Neural cell (in vitro differentiated cells): ENCODE data around the gene WIPI1. TPM values are rescaled to one million over a fixed set of nuclear protein-coding genes. Genes with fewer than 3 reads are reported as not detected.

Experiments
- H2AFZ ChIP-seq: fragments of 200-600, 300-800 bp; sonication (generic), shearing (Covaris generic); 2 replicates; pipeline ENCODE4 v1.6.0; 2014; ENCODE audit warnings: low read depth, mild to moderate bottlenecking, antibody characterized with exemption, low read length, moderate library complexity
- H3F3A ChIP-seq: fragments of 200-600 bp; shearing (Covaris generic); 2 replicates; pipeline ENCODE4 v1.6.1; 2016; ENCODE audit warnings: mild to moderate bottlenecking, moderate library complexity, mixed read lengths, antibody characterized with exemption, low read length; ENCODE audit not compliant: insufficient read depth, poor library complexity, severe bottlenecking
- H3K27ac ChIP-seq: fragments of 200-600, 300-800 bp; sonication (generic), shearing (Covaris generic); 2 replicates; pipeline ENCODE4 v1.5.1; 2014; ENCODE audit warnings: mild to moderate bottlenecking, low read length, moderate library complexity
- H3K27me3 ChIP-seq: fragments of 300-800, 200-600 bp; sonication (generic), shearing (Covaris generic); 2 replicates; pipeline ENCODE4 v1.6.0; 2014; ENCODE audit warnings: mild to moderate bottlenecking, low read depth, low read length, moderate library complexity; ENCODE audit not compliant: insufficient read depth
- H3K36me3 ChIP-seq: fragments of 300-800, 200-600 bp; sonication (generic), shearing (Covaris generic); 2 replicates; pipeline ENCODE4 v1.5.1; 2014; ENCODE audit warnings: mild to moderate bottlenecking, antibody characterized with exemption, low read length, moderate library complexity; ENCODE audit not compliant: insufficient read depth
- H3K4me2 ChIP-seq: fragments of 300-800, 200-600 bp; sonication (generic), shearing (Covaris generic); 2 replicates; pipeline ENCODE4 v1.6.0; 2014; ENCODE audit warnings: mild to moderate bottlenecking, low read length
- H3K4me3 ChIP-seq: fragments of 300-800, 200-600 bp; sonication (generic), shearing (Covaris generic); 2 replicates; pipeline ENCODE4 v1.5.1; 2014; ENCODE audit warnings: mild to moderate bottlenecking, low read length, moderate library complexity
- H3K79me2 ChIP-seq: fragments of 200-600 bp; shearing (Covaris generic); replicated peaks from 2 replicates; pipeline ENCODE4 v1.6.0; 2014; ENCODE audit warnings: mild to moderate bottlenecking, low read length, moderate library complexity; ENCODE audit not compliant: insufficient read depth
- H3K9ac ChIP-seq: fragments of 300-800, 200-600 bp; sonication (generic), shearing (Covaris generic); 2 replicates; pipeline ENCODE4 v1.6.1; 2016; ENCODE audit warnings: mild to moderate bottlenecking, low read length, mixed read lengths
- H3K9me2 ChIP-seq: fragments of 200-600 bp; shearing (Covaris generic); 2 replicates; pipeline ENCODE4 v1.6.1; 2016; ENCODE audit warnings: mild to moderate bottlenecking, low read length, mixed read lengths; ENCODE audit not compliant: insufficient read depth
- H3K9me3 ChIP-seq: fragments of 200-600, 300-800 bp; sonication (generic), shearing (Covaris generic); 2 replicates; pipeline ENCODE4 v1.6.1; 2016; ENCODE audit warnings: mild to moderate bottlenecking, mixed run types, low read length, moderate library complexity, mixed read lengths
- H4K20me1 ChIP-seq: fragments of 200-600 bp; shearing (Covaris generic); 2 replicates; pipeline ENCODE4 v1.6.1; 2016; ENCODE audit warnings: mild to moderate bottlenecking, mixed run types; ENCODE audit not compliant: insufficient read depth
- CTCF ChIP-seq: fragments of 450-650 bp; IDR thresholded peaks from 2 replicates; pipeline ENCODE4 v1.5.1; 2014; ENCODE audit warnings: antibody characterized with exemption, mild to moderate bottlenecking, moderate library complexity; ENCODE audit not compliant: poor library complexity, severe bottlenecking
- EP300 ChIP-seq: fragments of 450-650 bp; conservative IDR thresholded peaks from 2 replicates; pipeline ENCODE4 v1.6.1; 2014; ENCODE audit warnings: antibody characterized with exemption, mild to moderate bottlenecking, moderate library complexity; ENCODE audit not compliant: poor library complexity, severe bottlenecking
- EZH2 ChIP-seq: fragments of 200-600, 300-800 bp; shearing (Covaris generic), sonication (generic); IDR thresholded peaks from 2 replicates; pipeline ENCODE4 v1.6.1; 2014; ENCODE audit warnings: antibody characterized with exemption, low read length, borderline replicate concordance, mild to moderate bottlenecking; ENCODE audit not compliant: insufficient read depth, poor library complexity, severe bottlenecking
- MXI1 ChIP-seq: fragments of 450-650 bp; conservative IDR thresholded peaks from 2 replicates; pipeline ENCODE4 v1.6.1; 2014; ENCODE audit warnings: antibody characterized with exemption, mild to moderate bottlenecking; ENCODE audit not compliant: poor library complexity, severe bottlenecking
- POLR2AphosphoS5 ChIP-seq: IDR thresholded peaks from 2 replicates; pipeline ENCODE4 v1.6.1; 2012
- RAD21 ChIP-seq: fragments of 450-650 bp; conservative IDR thresholded peaks from 2 replicates; pipeline ENCODE4 v1.6.1; 2014; ENCODE audit warnings: antibody characterized with exemption, mild to moderate bottlenecking, moderate library complexity
- REST ChIP-seq: IDR thresholded peaks from 2 replicates; pipeline ENCODE4 v1.6.1; 2012; ENCODE audit warnings: borderline replicate concordance
- SMC3 ChIP-seq: fragments of 450-650 bp; conservative IDR thresholded peaks from 2 replicates; pipeline ENCODE4 v1.6.1; 2014; ENCODE audit warnings: antibody characterized with exemption, mild to moderate bottlenecking, moderate library complexity; ENCODE audit not compliant: poor library complexity
- TAF1 ChIP-seq: IDR thresholded peaks from 2 replicates; pipeline ENCODE4 v1.6.1; 2012; ENCODE audit warnings: low read depth
- polyA plus RNA-seq: library from polyadenylated mRNA; depleted of rRNA; stranded (reverse); fragments of >200 nt; gene quantifications from 2 replicates; pipeline ENCODE4 v1.2.3, GENCODE V29; 2014

WIPI1 gene
- polyA plus RNA-seq, 1 donor from 2014 or later: 17.8 TPM

DNA sequence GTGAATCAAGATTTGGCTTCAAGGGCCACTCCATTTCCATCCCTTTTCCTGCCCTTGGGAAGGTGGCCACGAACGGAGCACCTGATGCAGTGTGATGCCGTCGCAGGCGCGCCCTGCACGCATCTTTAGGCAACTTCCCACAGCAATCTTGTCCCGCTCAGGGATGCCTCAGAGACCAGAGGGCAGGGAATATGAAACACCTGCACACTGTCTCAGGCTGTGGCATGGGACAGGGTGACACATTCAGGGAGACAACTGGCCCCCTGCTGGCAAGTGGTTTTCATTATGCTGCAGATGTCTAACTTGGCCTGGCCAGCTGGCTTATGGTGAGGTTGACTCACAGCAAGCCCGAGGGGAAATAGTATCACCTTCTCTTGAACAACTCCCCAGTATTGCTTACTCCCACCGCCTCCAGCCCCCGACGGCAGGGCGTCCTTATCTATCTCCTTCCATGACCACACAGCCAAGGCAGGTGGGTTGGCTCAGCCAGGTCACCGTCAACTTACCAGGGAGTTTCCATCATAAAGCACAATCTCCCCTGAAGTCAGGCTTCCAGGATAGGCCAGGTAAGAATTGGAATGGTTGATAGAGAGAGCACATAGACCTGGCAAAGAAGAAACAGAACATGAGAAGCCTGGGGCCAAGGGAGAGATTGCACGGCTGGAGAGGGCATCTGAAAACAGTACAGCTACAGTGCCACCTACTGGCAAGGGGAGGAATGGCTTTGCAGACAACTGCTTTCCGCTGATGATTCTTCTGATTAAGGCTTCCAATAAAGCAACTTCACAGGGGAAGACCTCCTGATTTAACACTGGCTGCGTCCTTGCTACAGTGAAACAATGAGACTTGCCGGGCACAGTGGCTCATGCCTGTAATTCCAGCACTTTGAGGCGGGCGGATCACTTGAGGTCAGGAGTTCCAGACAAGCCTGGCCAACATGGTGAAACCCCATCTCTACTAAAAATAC lies 21.1 kb downstream of the WIPI1 start:
- Histone ChIP-seq H3F3A (no peaks in the 10 kb centered on the region), H3K4me3 (no peak overlapping the region), H2AFZ (no peak overlapping the region), H4K20me1 (no peaks in the 10 kb centered on the region), H3K36me3 (no peaks in the 10 kb centered on the region), H3K9me3 (no peaks in the 10 kb centered on the region), H3K27me3 (no peaks in the 10 kb centered on the region), H3K4me2 (no peak overlapping the region), H3K9me2 (no peaks in the 10 kb centered on the region), H3K79me2 (no peaks in the 10 kb centered on the region), H3K9ac (no peak overlapping the region), H3K27ac (no peak overlapping the region)
- TF ChIP-seq RAD21: peak; percentile 62
- TF ChIP-seq REST: no peak
- peak; percentile 67 for TF ChIP-seq SMC3
- TF ChIP-seq CTCF: peak; percentile 70

DNA sequence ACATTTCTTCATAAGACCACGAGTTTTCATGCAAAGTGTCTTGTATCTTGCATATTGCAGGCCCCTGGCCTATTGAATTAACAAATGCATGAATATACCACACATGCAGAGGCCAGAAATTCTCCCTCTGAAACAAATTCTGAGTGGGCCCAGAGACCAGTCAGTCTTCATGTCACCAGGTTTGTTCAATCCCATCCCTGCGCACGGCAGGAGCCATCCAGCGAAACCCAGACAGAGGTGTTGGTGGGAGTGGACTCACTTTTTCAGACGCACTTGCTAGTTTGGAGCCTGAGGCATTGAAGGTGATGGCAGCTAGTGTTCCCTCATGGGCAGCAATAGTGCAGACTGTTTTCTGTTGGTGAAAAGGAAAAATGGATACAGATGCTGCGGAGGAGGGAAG lies 21.9 kb downstream of the WIPI1 start:
- no peak overlapping the region for H3K4me2 ChIP-seq
- no peaks in the 10 kb centered on the region for H3K9me2 ChIP-seq
- H3K9ac ChIP-seq: no peak overlapping the region
- no peaks in the 10 kb centered on the region for H3K79me2 ChIP-seq
- no peak for TF ChIP-seq REST
- TF ChIP-seq CTCF: no peak
- no peak for TF ChIP-seq TAF1
- TF ChIP-seq EZH2: no peak
- no peak for TF ChIP-seq MXI1
- TF ChIP-seq POLR2AphosphoS5: no peak
- TF ChIP-seq EP300: no peak
- no peak for TF ChIP-seq SMC3
- no peak for TF ChIP-seq RAD21
- H3K4me3 ChIP-seq: no peak overlapping the region
- no peaks in the 10 kb centered on the region for H4K20me1 ChIP-seq
- no peaks in the 10 kb centered on the region for H3K9me3 ChIP-seq
- H3K27ac ChIP-seq: no peak overlapping the region
- H3F3A ChIP-seq: no peaks in the 10 kb centered on the region
- H2AFZ ChIP-seq: no peak overlapping the region
- H3K27me3 ChIP-seq: no peaks in the 10 kb centered on the region
- no peaks in the 10 kb centered on the region for H3K36me3 ChIP-seq
